Measurements from ENCODE around the gene ANAPC2.

Gene ANAPC2

GRCh38 chr9:137167747-137168572, 20.4 kb downstream of the ANAPC2 start:
- no peak overlapping the region for H3K4me3 ChIP-seq (replicated peaks; ENCODE audit: low read depth, low read length)
- no peak for TF ChIP-seq CTCF (IDR thresholded peaks at IDR 0.05; ENCODE audit: low read length, missing control alignments)
- no peak for DNase-seq (ENCODE audit: low read depth)

GRCh38 chr9:137167277-137167746, 21.0 kb downstream of the ANAPC2 start:
- no peak for DNase-seq (ENCODE audit: low read depth)
- TF ChIP-seq CTCF (IDR thresholded peaks at IDR 0.05; ENCODE audit: low read length, missing control alignments) = no peak
- H3K4me3 ChIP-seq (replicated peaks; ENCODE audit: low read depth, low read length) = no peak overlapping the region

GRCh38 chr9:137166380-137167229, 21.8 kb downstream of the ANAPC2 start:
- H3K4me3 ChIP-seq (replicated peaks; ENCODE audit: low read depth, low read length) = no peak overlapping the region
- TF ChIP-seq CTCF (IDR thresholded peaks at IDR 0.05; ENCODE audit: low read length, missing control alignments) = no peak
- DNase-seq (ENCODE audit: low read depth) = no peak

- no peak for TF ChIP-seq CTCF (IDR thresholded peaks at IDR 0.05; ENCODE audit: low read length, missing control alignments)
- no peak for DNase-seq (ENCODE audit: low read depth)
- no peak overlapping the region for H3K4me3 ChIP-seq (replicated peaks; ENCODE audit: low read depth, low read length)
Measured at GRCh38 chr9:137165250-137165836, 23.0 kb downstream of the ANAPC2 start.

- DNase-seq (ENCODE audit: low read depth) = no peak
- no peak overlapping the region for H3K4me3 ChIP-seq (replicated peaks; ENCODE audit: low read depth, low read length)
- no peak for TF ChIP-seq CTCF (IDR thresholded peaks at IDR 0.05; ENCODE audit: low read length, missing control alignments)
Measured at GRCh38 chr9:137164370-137165249, 23.8 kb downstream of the ANAPC2 start.

- no peak for DNase-seq (ENCODE audit: low read depth)
- TF ChIP-seq CTCF (IDR thresholded peaks at IDR 0.05; ENCODE audit: low read length, missing control alignments) = no peak
- no peak overlapping the region for H3K4me3 ChIP-seq (replicated peaks; ENCODE audit: low read depth, low read length)
Measured at GRCh38 chr9:137163805-137164204, 24.6 kb downstream of the ANAPC2 start.
